Skin of body (tissue), 2 donors: ENCODE data around the gene C5orf58. TPM values are rescaled to one million over a fixed set of nuclear protein-coding genes. Genes with fewer than 3 reads are reported as not detected.

ENCODE experiments used
- DNase-seq: peaks from one replicate; lab custom pipeline; 2025; lab: John Stamatoyannopoulos, UW
- total RNA-seq: library from RNA; depleted of rRNA; stranded (reverse); fragments of >200 nt; gene quantifications from one replicate; pipeline ENCODE4 v1.2.3, GENCODE V29; 2014

C5orf58 gene
- total RNA-seq, 1 donor from 2014 or later = not detected

DNA sequence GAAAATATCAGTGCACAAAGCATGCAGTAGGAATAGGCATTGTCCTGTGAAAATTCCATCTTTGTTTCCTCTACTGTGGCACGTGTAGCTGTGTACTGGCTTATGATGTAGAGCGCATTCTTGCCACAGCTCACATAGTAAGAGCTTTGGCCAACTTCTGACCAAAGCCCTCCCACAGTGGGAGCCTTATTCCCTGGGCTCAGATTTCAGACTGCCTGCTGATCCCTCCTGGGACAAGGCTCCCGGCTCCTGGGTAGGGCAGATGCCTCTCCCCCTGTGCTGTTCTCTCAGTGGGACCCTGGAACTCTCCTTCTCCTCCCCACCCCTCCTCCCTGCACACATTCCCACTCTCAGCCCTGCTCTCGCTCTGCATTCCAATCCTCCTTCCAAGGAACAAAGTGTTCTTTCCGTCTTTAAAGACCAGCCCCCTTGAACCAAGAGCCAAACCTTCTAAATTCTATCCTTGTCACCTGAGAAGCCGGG lies 47.3 kb downstream of the C5orf58 start:
- no peak for DNase-seq

DNA sequence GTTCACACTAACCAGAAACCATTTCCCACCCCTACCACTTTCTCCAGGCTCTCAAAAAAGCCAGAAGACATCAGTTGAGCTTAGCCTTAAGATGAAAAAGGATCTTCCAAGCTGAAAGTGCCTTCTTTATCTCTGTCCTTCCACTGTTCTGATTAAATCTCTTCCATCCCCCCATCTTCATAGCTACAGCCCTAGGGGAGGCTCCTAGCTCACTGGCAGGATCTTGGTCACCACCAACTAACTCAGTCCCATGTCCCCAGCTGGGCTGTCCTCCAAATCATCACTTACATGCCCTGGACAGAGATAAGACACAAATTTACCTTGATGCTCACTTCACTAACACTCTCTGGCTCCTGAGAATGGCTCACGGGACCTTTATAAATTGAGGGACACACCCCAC lies 50.5 kb downstream of the C5orf58 start:
- DNase-seq = no peak

DNA sequence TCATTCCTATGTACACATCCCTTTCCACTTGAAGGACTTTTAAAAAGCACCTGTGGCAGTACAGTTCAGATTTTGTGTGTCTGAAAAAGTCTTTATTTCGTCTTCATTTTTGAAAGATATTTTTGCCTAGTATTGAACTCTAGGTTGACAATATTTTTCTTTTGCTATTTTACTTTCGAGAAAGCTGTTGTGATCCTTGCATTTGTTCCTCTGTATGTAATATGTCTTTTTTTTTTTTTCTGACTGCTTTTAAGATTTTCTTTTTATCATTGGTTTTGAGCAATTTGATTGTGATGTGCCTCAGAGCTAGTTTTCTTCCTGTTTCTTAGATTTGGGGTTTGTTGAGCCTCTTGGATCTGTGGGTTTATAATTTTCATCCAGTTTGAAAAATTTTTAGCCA lies 51.4 kb downstream of the C5orf58 start:
- no peak for DNase-seq

DNA sequence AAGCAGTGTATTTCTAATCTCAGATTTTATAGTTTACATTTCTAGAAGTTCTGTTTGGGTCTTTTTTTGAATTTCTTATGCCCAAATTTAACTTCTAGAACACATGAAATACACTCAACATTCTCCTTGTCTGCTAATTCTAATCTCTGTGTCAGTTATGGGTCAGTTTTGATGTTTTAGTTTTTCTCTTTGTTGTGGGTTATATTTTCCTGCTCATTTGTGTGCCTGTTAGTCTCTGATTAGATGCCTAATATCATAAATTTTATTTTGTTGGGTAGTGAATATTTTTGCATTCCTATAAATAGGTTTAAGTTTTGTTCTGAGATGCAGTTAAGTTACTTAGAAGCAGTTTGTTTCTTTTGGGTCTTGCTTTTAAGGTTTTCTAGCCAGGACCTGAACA lies 52.4 kb downstream of the C5orf58 start:
- no peak for DNase-seq

DNA sequence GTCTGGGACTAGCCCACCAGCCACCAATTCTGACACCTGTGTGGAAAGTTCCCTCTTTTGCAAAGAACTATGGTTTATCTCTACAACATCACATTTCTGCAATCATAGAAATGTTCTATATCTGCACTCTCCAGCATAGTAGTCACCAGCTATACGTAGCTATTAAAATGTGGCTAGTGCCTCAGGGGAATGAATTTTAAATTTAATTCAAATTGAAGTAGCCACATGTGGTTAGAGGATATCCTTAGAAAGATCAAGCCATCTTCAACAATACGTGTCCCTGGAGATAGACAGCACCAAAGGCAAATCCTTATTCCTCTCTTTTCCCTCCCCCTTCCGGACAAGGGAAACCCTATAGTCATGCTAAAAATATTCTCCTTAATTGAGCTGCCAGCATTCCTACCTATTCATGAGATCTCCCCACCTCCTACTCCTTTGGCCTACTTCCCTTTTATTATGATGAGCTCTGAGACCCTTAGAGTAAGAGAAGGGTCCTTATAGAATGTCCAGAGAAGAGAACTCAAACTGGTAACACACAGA lies 53.7 kb downstream of the C5orf58 start:
- DNase-seq = no peak

DNA sequence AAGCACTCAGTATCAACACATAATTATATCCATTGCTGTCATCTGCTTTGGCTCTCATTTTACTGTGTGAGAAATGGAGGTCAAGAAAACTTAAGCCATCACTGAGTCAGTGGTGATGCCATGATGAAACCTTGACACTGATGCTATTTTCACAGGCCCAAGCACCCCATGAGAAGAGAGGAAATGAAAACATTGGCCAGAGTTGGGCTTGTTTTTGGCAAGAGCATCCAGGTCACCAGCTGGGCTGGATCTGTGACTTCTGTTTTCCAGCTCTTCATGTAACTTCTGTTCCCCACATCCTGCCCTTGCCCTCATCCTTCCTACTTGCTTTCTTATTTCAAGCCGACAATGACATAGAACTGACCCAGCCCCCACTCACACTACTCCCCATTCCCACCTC lies 54.7 kb downstream of the C5orf58 start:
- no peak for DNase-seq

DNA sequence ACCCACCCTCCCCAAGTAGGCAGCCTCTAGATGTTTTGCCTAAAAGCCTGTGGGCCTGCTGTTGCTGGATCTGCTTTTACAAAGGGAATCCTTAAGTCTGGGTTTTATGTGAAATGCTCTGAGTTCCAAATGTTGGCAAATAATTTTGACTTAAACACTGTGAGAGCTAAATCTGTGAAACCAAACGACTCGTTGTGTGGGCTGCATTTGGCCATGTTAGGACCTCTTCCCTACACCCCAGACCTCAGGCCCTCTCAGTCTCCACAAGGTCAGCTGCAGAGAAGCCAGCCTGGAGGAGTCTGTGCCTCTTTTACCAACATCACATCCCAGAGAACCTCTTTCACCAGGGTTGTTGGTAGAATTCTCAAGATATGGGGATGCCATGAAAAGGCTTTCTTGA lies 55.4 kb downstream of the C5orf58 start:
- no peak for DNase-seq

DNA sequence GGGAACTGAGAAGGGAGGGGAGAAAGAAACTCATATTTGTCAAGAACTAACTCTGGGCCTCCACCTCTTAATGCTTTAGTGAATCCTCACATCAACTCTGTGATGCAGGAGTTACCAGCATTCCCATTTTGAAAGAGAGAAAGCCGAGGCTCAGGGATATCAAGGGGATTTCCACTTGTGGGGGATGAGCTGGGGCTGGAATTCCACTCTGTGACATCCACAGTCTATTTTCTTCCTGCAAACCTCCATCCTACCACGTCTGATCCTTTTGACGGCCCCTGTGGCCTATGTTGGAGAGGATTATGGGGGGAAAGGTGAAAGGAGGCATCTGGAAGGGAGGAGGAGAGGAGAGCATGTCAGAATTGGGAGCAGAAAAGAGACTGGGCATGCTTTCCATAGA lies 55.8 kb downstream of the C5orf58 start:
- DNase-seq = no peak

DNA sequence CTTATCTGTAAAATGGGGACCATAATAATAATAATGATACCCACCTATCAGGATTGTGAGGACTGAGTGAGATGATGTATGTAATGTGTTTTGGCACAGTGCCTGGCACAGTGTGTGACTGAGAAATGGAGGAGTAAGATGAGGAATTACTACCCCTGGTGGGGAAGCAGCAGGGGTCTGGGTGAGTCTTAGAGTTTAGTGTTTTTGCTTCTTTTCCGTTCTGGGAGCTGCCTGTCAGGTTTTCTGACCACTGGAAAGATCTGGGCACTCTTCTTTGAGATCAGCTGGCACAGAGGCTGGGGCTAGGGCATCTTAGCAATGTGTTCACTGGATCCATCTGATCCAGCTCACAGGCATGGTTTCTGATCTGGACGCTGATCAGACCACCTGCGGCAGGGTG lies 56.3 kb downstream of the C5orf58 start:
- no peak for DNase-seq

DNA sequence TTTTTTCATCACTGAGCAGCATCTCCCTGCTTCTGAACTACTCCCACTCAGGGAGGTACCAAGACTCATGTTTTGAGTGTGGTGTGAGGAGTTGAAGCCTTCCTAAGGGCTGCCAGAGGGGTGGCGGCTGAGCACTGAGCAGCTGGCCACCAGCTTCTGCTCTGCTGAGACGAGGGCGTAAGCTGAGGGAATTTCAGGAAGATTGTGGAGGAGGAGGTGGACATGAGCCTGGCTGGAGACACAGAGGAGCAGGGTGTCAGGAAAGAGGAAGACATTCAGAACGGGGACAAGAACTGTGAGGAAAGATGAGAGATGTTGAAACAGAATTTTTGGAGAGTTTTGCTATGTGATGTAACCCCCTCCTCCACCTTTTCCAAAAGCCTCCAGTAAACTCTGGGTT lies 57.0 kb downstream of the C5orf58 start:
- DNase-seq = no peak

DNA sequence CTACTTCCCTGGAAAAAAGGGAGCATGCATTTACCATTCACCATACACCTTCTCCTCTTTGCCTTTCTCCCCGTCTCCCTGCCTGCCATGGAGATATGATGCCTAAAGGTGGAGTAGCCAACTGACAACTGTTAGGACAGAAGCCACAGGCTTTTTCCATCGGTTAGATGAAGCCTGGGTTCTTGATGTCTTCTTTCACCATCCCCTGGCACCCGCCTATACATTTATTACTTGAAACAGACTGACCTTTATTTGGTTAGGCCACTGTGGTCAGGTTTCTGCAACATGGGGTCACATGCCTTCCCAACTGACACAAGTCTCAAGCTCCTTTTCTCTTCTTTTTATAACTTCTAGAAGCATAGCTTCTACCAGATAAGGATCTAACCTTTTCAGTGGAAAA lies 57.7 kb downstream of the C5orf58 start:
- no peak for DNase-seq

DNA sequence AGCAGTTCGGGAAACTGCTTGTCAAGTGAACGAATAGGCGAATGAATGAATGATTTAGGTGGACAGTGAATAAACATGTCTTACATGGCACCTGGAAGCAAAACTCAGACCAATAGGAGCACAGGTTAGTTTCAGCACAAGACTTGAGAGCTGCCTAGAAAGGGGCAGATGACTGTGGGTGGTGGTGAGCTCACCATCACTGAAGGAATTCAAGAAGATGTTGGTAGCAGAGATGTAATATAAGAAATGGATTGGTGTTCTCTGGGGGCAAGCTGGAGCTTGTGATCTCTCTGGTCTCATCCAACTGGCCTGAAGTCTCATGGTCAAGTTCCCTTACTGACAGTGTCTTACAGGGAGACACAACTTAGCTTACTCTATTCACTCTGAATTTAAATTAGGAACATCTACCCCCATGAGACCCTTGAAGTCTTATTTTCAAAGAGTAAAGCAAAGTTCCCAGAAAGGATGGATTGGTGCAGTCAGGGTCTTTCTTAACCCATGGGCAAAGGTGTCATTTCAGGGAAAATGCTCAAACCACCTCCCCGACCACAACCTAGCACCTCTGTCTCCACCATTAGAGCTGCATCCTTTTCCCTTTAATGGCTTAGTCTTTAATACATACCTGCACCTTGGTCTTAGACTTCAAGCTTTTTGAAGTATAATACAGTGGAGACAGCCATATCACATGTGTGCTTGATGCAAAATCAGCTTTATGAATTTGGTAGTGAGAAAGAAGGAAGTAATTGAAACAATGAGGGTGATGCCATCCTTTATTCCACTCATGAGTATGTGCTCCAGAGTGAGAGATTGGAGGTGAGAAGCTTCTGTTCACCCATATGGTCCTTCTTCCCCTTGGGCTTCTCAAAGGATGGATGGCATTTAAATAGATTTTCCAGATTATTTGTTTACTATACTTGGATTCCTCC lies 59.7 kb downstream of the C5orf58 start:
- DNase-seq = no peak

DNA sequence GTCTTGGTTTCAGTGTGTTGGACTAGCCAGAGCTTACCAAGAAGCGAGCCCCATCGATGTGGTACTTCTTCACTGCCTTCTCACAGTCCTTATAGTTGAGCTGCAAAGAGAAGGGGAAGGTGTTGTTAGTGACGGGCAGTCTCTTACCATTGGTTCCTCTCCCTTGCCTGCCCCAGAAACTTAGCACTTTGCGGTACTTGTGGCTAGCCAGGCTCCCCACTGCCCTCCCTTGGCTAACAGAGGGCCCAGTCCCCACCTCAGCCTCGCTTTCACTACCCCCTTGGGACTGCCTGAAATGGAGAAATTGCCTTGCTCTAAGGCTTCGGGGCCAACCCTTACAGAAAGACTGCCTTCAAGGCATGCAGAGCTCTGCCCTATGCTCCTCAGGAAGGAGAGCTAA lies 60.5 kb downstream of the C5orf58 start:
- DNase-seq = no peak

DNA sequence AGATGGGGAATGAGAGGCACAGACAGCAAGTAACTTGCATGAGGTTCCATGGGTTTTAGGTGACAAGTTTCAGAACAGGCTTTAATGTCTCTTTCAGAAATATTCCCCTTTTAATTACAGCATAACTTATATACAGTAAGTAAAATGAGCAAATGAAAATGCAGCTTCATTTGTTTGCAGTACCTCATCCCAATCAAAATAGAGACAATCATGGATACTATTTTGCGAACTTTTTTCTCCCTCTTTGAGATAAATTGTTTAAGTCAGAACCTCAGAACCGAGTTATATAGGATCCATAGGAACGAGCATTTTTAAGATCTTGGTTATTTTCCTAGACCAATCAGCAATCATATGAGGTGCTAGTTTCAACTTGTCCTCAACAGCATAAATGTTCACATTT lies 61.3 kb downstream of the C5orf58 start:
- no peak for DNase-seq

DNA sequence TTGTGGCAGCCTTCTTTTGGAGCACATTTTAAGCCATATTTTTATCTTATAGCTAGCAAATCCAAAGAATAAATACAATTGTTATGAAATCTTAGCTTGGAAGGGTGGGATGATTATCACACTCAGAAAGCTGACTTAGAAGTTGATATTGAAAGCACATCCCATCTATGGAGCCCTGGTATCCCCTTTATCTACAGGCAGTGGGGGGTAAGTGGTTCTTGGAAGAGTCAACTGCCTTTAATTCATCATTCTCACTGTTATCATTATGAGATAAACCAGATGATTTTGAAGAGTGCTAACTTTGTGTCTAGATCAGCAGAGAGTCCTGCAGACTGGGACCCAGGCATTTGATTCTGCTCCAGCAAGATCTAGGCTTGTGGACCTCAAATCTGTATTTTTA lies 61.8 kb downstream of the C5orf58 start:
- no peak for DNase-seq

Other genes starting within 250 kb of the C5orf58 start
- 0.10 TPM for gene FOXI1, start 127.1 kb upstream of the C5orf58 start, total RNA-seq
- 10.2 TPM for gene LCP2, start 64.8 kb downstream of the C5orf58 start, total RNA-seq
- gene KCNMB1, start 156.4 kb downstream of the C5orf58 start, total RNA-seq = 0.20 TPM